ENCODE data around the gene PKIG. TPM values are rescaled to one million over a fixed set of nuclear protein-coding genes. Genes with fewer than 3 reads are reported as not detected.

The PKIG gene
- total RNA-seq, 1 donor: 83.2 TPM

DNA sequence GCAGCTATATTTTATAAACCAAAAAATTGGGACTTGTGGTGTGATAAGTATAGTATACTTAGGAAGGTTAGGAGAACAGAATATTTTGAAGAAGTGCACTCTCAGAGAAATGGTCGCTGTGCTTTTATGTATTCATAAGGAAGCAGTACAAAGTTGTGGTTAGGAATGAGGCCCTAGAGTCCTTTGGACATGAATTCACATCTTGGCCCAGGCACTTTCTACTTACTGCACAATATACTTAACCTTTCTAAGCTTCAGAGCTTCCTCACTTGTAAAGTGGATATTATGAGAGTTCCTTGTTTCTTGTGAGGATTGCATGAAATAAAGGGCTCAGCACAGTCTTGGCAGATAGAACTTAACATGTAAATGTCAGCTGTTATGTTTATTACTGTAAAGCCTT, 39.5 kb upstream of the PKIG start:
- DNase-seq (ENCODE audit: low read depth): no peak
- no peak overlapping the region for H3K4me3 ChIP-seq (ENCODE audit: low read depth, low read length)
- TF ChIP-seq, protein P1, sequence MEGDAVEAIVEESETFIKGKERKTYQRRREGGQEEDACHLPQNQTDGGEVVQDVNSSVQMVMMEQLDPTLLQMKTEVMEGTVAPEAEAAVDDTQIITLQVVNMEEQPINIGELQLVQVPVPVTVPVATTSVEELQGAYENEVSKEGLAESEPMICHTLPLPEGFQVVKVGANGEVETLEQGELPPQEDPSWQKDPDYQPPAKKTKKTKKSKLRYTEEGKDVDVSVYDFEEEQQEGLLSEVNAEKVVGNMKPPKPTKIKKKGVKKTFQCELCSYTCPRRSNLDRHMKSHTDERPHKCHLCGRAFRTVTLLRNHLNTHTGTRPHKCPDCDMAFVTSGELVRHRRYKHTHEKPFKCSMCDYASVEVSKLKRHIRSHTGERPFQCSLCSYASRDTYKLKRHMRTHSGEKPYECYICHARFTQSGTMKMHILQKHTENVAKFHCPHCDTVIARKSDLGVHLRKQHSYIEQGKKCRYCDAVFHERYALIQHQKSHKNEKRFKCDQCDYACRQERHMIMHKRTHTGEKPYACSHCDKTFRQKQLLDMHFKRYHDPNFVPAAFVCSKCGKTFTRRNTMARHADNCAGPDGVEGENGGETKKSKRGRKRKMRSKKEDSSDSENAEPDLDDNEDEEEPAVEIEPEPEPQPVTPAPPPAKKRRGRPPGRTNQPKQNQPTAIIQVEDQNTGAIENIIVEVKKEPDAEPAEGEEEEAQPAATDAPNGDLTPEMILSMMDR (IDR thresholded peaks at IDR 0.05; ENCODE audit: insufficient read depth, low read length): no peak

GRCh38 chr20:44543358-44543757, 39.0 kb upstream of the PKIG start:
- H3K4me3 ChIP-seq (ENCODE audit: low read depth, low read length): no peak overlapping the region
- no peak for DNase-seq (ENCODE audit: low read depth)
- TF ChIP-seq, protein P1 (IDR thresholded peaks at IDR 0.05; ENCODE audit: insufficient read depth, low read length): no peak

DNA sequence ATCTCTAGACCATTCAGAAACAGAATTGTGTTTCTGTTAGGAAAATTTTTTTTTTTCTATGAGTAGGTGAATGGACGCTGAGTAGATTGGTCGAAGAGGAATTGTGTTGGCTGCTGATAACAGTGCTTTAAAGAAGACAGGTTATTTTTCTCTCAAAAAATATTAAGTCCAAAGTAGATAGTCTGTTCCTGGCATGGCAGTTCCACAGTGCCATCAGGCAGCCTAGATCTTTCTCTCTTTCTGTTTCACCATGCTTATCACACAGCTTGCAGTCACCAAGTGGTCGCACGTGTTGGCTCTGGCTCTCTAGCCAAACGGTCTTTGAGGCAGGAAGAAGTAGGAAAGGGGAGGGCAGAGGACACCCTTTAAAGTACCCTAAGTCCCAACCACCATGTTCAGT, 38.1 kb upstream of the PKIG start:
- TF ChIP-seq, protein P1 (IDR thresholded peaks at IDR 0.05; ENCODE audit: insufficient read depth, low read length): no peak
- H3K4me3 ChIP-seq (ENCODE audit: low read depth, low read length): no peak overlapping the region
- no peak for DNase-seq (ENCODE audit: low read depth)

DNA sequence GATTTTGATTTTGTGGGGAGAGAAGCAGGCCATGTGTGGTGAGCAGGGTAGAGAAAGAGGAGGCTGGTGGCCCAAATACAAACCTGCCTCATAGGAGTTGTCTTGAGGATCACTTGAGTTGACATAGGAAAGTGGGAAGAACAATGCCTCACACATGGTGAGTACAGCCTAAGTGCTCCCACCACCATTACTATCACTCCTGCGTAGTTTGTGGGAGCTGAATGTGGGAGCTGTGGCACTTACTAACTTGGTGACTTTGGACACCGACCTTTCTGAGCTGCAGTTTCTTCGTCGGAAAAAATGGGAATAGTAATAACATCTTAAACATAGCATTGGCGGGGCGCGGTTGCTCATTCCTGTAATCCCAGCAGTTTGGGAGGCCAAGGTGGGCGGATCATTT, 35.0 kb upstream of the PKIG start:
- no peak overlapping the region for H3K4me3 ChIP-seq (ENCODE audit: low read depth, low read length)
- TF ChIP-seq, protein P1 (IDR thresholded peaks at IDR 0.05; ENCODE audit: insufficient read depth, low read length): no peak
- no peak for DNase-seq (ENCODE audit: low read depth)

DNA sequence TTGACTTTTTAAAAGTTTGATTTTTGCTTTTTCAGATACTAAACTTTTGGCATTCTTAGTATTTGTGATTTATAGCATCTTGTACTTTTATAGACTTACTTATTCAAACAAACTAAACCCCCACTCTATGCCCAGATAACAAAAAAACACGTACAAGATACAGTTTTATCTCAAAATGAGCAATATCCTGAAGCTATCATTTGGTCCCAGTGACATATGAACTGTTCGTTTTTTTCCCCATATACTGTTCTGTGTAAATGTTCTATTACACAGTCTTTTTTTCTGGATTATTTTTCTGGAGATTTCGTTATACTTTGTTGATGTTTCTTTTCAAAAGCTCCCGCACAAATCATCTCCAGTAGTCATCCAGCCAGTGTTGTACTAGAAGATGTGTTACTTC, 33.3 kb upstream of the PKIG start:
- TF ChIP-seq, protein P1 (IDR thresholded peaks at IDR 0.05; ENCODE audit: insufficient read depth, low read length): no peak
- DNase-seq (ENCODE audit: low read depth): no peak

GRCh38 chr20:44552050-44552449, 30.3 kb upstream of the PKIG start:
- TF ChIP-seq, protein P1 (IDR thresholded peaks at IDR 0.05; ENCODE audit: insufficient read depth, low read length): no peak
- no peak for DNase-seq (ENCODE audit: low read depth)
- H3K4me3 ChIP-seq (ENCODE audit: low read depth, low read length): no peak overlapping the region

More for the DNA sequence above, 33.3 kb upstream of the PKIG start:
- H3K4me3 ChIP-seq (ENCODE audit: low read depth, low read length): no peak overlapping the region

DNA sequence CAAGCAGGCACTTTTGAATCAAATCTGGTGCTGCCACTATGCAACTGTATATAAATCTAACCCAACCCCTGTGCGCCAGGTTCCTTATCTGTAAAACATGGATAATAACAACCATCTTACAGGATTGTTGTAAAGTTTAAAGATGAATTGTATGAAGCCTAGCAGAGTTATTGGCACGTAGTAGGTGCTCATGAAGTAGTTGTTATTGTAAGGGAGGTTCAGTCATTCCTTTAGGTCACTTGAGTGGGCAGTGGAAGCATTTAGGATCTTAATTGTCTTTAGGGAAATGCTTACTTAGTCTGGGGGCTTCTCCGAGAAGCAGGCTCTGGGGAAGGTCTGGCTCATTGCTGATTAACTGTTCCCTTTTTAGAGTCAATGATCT, 29.8 kb upstream of the PKIG start:
- DNase-seq (ENCODE audit: low read depth): no peak
- TF ChIP-seq, protein P1 (IDR thresholded peaks at IDR 0.05; ENCODE audit: insufficient read depth, low read length): no peak
- H3K4me3 ChIP-seq (ENCODE audit: low read depth, low read length): no peak overlapping the region
